ENCODE data around the gene CEP126. TPM values are rescaled to one million over a fixed set of nuclear protein-coding genes. Genes with fewer than 3 reads are reported as not detected.

Gene CEP126
- total RNA-seq, 1 donor from 2014 or later: 9.6 TPM

DNA sequence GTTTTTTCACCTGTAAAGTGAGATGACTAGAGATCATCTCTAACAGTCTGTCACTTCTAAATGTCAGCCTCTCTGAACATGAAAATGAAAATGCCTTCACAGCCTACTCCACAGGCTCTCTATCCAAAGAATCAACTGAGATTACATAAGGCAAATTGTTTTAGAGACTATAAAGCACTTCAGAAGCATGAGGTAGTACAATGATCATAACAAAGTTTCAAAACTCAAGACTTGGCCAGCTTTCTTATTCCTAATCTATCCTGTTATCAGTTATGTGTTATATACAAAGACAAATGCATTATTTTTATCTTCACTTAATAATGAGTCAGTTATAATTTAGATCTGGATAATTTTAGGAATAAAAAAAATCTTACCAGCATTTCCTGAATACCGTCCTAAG is 20.3 kb upstream of the CEP126 start:
- TF ChIP-seq CTCF (IDR thresholded peaks at IDR 0.05): no peak
- H3K27me3 Mint-ChIP-seq (ENCODE audit: unreplicated experiment): peaks cover 38% of the 10 kb centered on the region
- H3K4me3 Mint-ChIP-seq (ENCODE audit: unreplicated experiment): no peak overlapping the region
- no peak overlapping the region for H3K27ac Mint-ChIP-seq (ENCODE audit: unreplicated experiment)
- no peaks in the 10 kb centered on the region for H3K4me1 Mint-ChIP-seq (ENCODE audit: unreplicated experiment)
- no peak for DNase-seq (ENCODE audit: extremely low spot score, unreplicated experiment)
- H3K36me3 Mint-ChIP-seq (ENCODE audit: unreplicated experiment): peaks cover 6% of the 10 kb centered on the region
- peaks cover 4% of the 10 kb centered on the region for H3K9me3 Mint-ChIP-seq (ENCODE audit: unreplicated experiment)

- H3K4me3 Mint-ChIP-seq (ENCODE audit: unreplicated experiment): peak overlapping the region; percentile 32
- peak overlapping the region; percentile 80 for H3K27ac Mint-ChIP-seq (ENCODE audit: unreplicated experiment)
- DNase-seq (ENCODE audit: extremely low spot score, unreplicated experiment): no peak
- H3K27me3 Mint-ChIP-seq (ENCODE audit: unreplicated experiment): peaks cover 14% of the 10 kb centered on the region
- no peaks in the 10 kb centered on the region for H3K36me3 Mint-ChIP-seq (ENCODE audit: unreplicated experiment)
- TF ChIP-seq CTCF (IDR thresholded peaks at IDR 0.05): no peak
- peaks cover 7% of the 10 kb centered on the region for H3K9me3 Mint-ChIP-seq (ENCODE audit: unreplicated experiment)
- H3K4me1 Mint-ChIP-seq (ENCODE audit: unreplicated experiment): peaks cover 36% of the 10 kb centered on the region
These were observed 7.0 kb upstream of the CEP126 start for GRCh38 chr11:101907815-101908214.

GRCh38 chr11:101909087-101909486 is 5.7 kb upstream of the CEP126 start:
- H3K36me3 Mint-ChIP-seq (ENCODE audit: unreplicated experiment): no peaks in the 10 kb centered on the region
- H3K4me3 Mint-ChIP-seq (ENCODE audit: unreplicated experiment): no peak overlapping the region
- peak overlapping the region; percentile 69 for H3K27ac Mint-ChIP-seq (ENCODE audit: unreplicated experiment)
- peaks cover 7% of the 10 kb centered on the region for H3K9me3 Mint-ChIP-seq (ENCODE audit: unreplicated experiment)
- DNase-seq (ENCODE audit: extremely low spot score, unreplicated experiment): no peak
- peaks cover 49% of the 10 kb centered on the region for H3K4me1 Mint-ChIP-seq (ENCODE audit: unreplicated experiment)
- no peak for TF ChIP-seq CTCF (IDR thresholded peaks at IDR 0.05)
- peaks cover 5% of the 10 kb centered on the region for H3K27me3 Mint-ChIP-seq (ENCODE audit: unreplicated experiment)

- Mint-ChIP-seq H3K36me3 (ENCODE audit: unreplicated experiment) (no peaks in the 10 kb centered on the region), H3K4me3 (ENCODE audit: unreplicated experiment) (no peak overlapping the region), H3K4me1 (ENCODE audit: unreplicated experiment) (peaks cover 66% of the 10 kb centered on the region), H3K27ac (ENCODE audit: unreplicated experiment) (peak overlapping the region; percentile 16), H3K9me3 (ENCODE audit: unreplicated experiment) (peaks cover 7% of the 10 kb centered on the region), H3K27me3 (ENCODE audit: unreplicated experiment) (no peaks in the 10 kb centered on the region)
- TF ChIP-seq CTCF (IDR thresholded peaks at IDR 0.05): no peak
- DNase-seq (ENCODE audit: extremely low spot score, unreplicated experiment): no peak
These were observed 2.0 kb upstream of the CEP126 start for GRCh38 chr11:101912823-101913284.

- Mint-ChIP-seq H3K27me3 (ENCODE audit: unreplicated experiment) (no peaks in the 10 kb centered on the region), H3K27ac (ENCODE audit: unreplicated experiment) (peak overlapping the region; percentile 97), H3K4me1 (ENCODE audit: unreplicated experiment) (peaks cover 62% of the 10 kb centered on the region), H3K9me3 (ENCODE audit: unreplicated experiment) (peaks cover 7% of the 10 kb centered on the region), H3K4me3 (ENCODE audit: unreplicated experiment) (peak overlapping the region; percentile 93), H3K36me3 (ENCODE audit: unreplicated experiment) (no peaks in the 10 kb centered on the region)
- TF ChIP-seq CTCF (IDR thresholded peaks at IDR 0.05): no peak
- no peak for DNase-seq (ENCODE audit: extremely low spot score, unreplicated experiment)
These were observed 1.2 kb upstream of the CEP126 start for GRCh38 chr11:101913656-101914055.
